A673 (cell line): ENCODE results near the gene ARHGEF39. TPM values are rescaled to one million over a fixed set of nuclear protein-coding genes. Genes with fewer than 3 reads are reported as not detected.

Source experiments
- BruUV-seq: library from RNA; stranded (reverse); fragments of 400-500 nt; replicated peaks from 2 replicates; lab custom pipeline; 2021; lab: Mats Ljungman, UMichigan
- CTCF ChIA-PET: fragments of 300-600 bp; sonication (Branson Sonifier 250); formaldehyde crosslinking; loops from one replicate; lab custom pipeline; 2022; ENCODE audit warnings: antibody characterized with exemption; lab: Charles Lee
- POLR2A ChIA-PET: fragments of 300-600 bp; sonication (Branson Sonifier 250); formaldehyde crosslinking; loops from one replicate; lab custom pipeline; 2022; ENCODE audit warnings: antibody characterized with exemption; ENCODE audit not compliant: low non-redundant PET; lab: Charles Lee
- DNase-seq: peaks from one replicate; pipeline ENCODE4 v3.0.0-alpha.2; 2015; ENCODE audit warnings: low spot score
- H3K27ac ChIP-seq: fragments of 200-600 bp; sonication (generic); 2 replicates; pipeline ENCODE4 v1.5.1; 2016; ENCODE audit warnings: mixed run types, low read depth, mild to moderate bottlenecking, mixed read lengths, antibody characterized with exemption, low read length; ENCODE audit not compliant: poor library complexity, severe bottlenecking
- H3K27me3 ChIP-seq: fragments of 200-600 bp; sonication (generic); replicated peaks from 2 replicates; pipeline ENCODE4 v1.6.1; 2017; ENCODE audit warnings: mixed run types, low read depth, mild to moderate bottlenecking, mixed read lengths, antibody characterized with exemption, low read length; ENCODE audit not compliant: insufficient read depth, poor library complexity
- H3K36me3 ChIP-seq: fragments of 200-600 bp; sonication (generic); 2 replicates; pipeline ENCODE4 v1.6.1; 2016; ENCODE audit warnings: mixed run types, mild to moderate bottlenecking, mixed read lengths, antibody characterized with exemption, low read length; ENCODE audit not compliant: insufficient read depth, poor library complexity, severe bottlenecking
- H3K4me1 ChIP-seq: fragments of 200-600 bp; sonication (generic); 2 replicates; pipeline ENCODE4 v1.6.1; 2017; ENCODE audit warnings: mixed run types, mild to moderate bottlenecking, mixed read lengths, antibody characterized with exemption, low read length; ENCODE audit not compliant: insufficient read depth, poor library complexity, severe bottlenecking
- H3K4me3 ChIP-seq: fragments of 200-600 bp; sonication (generic); 2 replicates; pipeline ENCODE4 v1.5.1; 2016; ENCODE audit warnings: low read depth, mixed run types, mild to moderate bottlenecking, mixed read lengths, low read length; ENCODE audit not compliant: poor library complexity, severe bottlenecking
- H3K9me3 ChIP-seq: fragments of 200-600 bp; sonication (generic); 2 replicates; pipeline ENCODE4 v1.6.1; 2016; ENCODE audit warnings: mixed run types, low read depth, mild to moderate bottlenecking, mixed read lengths, antibody characterized with exemption, low read length; ENCODE audit not compliant: poor library complexity, severe bottlenecking
- EZH2 ChIP-seq: fragments of 200-600 bp; sonication (generic); IDR thresholded peaks from 2 replicates; pipeline ENCODE4 v1.6.1; 2017; ENCODE audit warnings: borderline replicate concordance, low read depth, mild to moderate bottlenecking, mixed read lengths, antibody characterized with exemption, low read length; ENCODE audit not compliant: poor library complexity, severe bottlenecking
- intact Hi-C: fragments of 100-400 bp; cut with micrococcal nuclease; formaldehyde crosslinking; loops from one replicate; pipeline ENCODE4 v1.10.0; 2022; ENCODE audit not compliant: unreplicated experiment
- total RNA-seq: library from RNA; stranded (reverse); gene quantifications from 2 replicates; pipeline ENCODE4 v1.2.3, GENCODE V29; 2021
- TF ChIP-seq, protein P1 (sequence below): fragments of 300-800, 200-600 bp; sonication (generic); conservative IDR thresholded peaks from 2 replicates; pipeline ENCODE4 v1.5.1; 2017; ENCODE audit warnings: low read depth, mild to moderate bottlenecking, antibody characterized with exemption, low read length, moderate library complexity, mixed read lengths

ARHGEF39 gene
- total RNA-seq, 1 experiment from 2014 or later, result 25.0 TPM

DNA sequence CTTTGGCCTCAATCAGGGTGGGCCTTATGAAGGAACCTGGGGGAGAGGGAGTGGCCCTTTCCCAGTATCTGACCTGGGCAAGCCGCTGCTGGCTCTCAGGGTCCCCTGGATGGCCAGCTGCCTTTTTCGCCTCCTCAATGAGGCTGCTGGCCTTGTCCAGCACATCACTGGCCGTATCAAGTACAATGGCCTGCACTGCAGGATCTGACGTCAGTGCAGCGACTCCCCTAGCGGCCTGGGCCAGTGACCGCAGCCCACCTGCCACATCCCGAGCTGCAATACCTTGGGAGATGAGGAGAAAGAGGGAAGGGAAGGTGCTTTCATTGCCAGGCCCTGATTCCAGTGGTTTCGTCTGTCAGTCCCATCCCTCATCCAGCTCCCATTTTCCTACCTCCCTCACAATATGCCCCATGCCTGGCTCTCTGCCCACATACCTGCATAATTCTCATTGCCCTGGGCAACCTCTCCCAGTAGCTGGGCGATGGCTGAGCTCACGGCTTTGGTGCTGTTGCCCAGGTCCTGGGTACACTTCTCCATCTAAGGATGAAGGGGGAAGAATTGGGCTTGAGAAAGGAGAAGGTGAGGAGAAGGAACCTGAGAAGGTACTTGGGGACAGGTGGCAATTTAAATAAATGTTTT is 47.9 kb upstream of the ARHGEF39 start:
- Histone ChIP-seq H3K4me3 (no peak overlapping the region), H3K4me1 (no peaks in the 10 kb centered on the region), H3K9me3 (no peaks in the 10 kb centered on the region), H3K27ac (no peak overlapping the region), H3K27me3 (no peaks in the 10 kb centered on the region), H3K36me3 (peaks cover 89% of the 10 kb centered on the region)
- CTCF ChIA-PET, result no interaction called here
- intact Hi-C loops, result no loop called here
- no peak for TF ChIP-seq EZH2
- TF ChIP-seq, protein P1, sequence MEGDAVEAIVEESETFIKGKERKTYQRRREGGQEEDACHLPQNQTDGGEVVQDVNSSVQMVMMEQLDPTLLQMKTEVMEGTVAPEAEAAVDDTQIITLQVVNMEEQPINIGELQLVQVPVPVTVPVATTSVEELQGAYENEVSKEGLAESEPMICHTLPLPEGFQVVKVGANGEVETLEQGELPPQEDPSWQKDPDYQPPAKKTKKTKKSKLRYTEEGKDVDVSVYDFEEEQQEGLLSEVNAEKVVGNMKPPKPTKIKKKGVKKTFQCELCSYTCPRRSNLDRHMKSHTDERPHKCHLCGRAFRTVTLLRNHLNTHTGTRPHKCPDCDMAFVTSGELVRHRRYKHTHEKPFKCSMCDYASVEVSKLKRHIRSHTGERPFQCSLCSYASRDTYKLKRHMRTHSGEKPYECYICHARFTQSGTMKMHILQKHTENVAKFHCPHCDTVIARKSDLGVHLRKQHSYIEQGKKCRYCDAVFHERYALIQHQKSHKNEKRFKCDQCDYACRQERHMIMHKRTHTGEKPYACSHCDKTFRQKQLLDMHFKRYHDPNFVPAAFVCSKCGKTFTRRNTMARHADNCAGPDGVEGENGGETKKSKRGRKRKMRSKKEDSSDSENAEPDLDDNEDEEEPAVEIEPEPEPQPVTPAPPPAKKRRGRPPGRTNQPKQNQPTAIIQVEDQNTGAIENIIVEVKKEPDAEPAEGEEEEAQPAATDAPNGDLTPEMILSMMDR, result no peak
- no peak for DNase-seq
- POLR2A ChIA-PET, result no interaction called here
- BruUV-seq, result no TSS peak

DNA sequence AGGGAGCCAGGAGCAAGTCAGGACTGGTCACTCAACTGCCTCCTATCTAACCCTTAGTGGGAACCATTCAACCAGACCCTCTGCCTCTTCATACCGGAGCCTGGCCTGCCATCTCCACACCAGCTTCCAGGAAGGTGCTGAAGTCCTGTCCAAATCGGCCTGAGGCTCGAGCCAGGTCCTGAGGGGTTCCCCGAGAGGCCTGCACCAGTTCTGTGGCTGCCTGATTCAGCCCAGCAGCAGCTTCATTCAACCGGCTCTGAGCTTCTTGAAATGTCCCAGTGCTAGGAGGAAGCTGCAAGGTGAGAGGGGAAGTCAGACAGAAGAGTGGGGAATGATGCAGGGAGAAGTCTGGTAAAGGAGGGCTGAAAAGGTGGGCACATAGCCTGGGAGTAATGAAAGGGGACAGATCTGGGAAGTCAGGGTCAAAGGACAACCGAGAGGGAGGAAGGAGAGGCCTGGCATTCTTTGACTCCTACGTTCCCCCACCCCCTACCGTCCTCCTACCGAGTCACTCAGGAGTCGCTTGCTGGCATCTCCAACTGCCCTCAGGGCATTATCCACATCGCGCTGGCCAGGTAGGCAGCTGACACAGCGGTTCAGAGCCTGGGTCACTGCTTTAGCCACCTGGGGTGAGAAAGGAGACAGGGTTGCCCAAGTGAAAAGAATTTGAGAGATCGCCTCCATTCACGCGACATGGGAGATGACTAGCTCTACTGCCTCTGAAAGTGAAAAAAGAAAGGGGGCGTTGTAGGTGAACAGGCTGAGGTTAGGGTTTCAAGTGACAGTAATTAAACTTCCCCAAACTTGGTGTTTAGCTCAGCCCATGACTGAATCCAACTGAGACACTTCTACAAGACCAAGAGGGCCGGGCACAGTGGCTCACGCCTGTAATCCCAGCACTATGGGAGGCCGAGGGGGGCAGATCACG is 46.8 kb upstream of the ARHGEF39 start:
- DNase-seq, result no peak
- intact Hi-C loops, result no loop called here
- TF ChIP-seq EZH2, result no peak
- TF ChIP-seq, protein P1, result no peak
- POLR2A ChIA-PET, result interaction anchor here (0.5 kb wide), 1 partner anchor 14 kb away, joined by 3 read pairs; no protein-coding TSS in a partner anchor
- no peaks in the 10 kb centered on the region for H3K4me1 ChIP-seq
- H3K4me3 ChIP-seq, result no peak overlapping the region
- no peaks in the 10 kb centered on the region for H3K9me3 ChIP-seq
- CTCF ChIA-PET, result interaction anchor here (0.7 kb wide), 1 partner anchor 23 kb away, joined by 7 read pairs; no protein-coding TSS in a partner anchor
- no peaks in the 10 kb centered on the region for H3K27me3 ChIP-seq
- H3K27ac ChIP-seq, result no peak overlapping the region
- peaks cover 89% of the 10 kb centered on the region for H3K36me3 ChIP-seq
- BruUV-seq, result no TSS peak

DNA sequence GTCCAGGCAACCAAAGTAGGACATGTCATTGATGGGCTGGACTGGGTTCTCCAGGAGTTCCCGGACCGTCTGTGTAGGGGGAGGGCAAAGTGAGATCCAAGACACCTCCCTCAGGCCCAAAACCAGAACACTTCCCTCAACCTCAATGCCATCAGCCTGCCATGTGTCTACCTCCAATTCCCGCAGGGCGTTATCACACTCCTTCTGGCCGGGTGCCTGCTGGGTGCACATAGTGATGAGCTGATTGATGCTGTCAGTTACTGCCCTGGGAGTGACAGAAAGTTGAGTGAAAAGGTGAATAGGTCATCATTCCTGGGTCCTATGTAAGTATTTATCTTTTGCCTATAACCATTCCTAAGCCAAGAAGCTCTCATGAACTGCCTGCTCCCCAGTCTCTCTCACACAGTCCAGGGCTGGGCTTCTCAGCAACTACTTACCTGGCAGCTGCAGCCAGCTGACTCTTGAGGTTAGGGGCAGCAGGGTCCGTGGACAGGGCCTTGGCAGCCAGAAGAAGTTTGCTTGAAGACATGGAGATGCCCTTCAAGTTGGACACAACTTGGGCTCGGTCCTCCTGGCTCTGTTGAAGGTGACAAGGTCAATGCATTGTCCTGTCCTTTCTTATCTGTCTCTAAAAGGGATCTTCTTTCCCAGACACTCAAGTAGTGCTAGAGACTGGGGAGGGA is 46.0 kb upstream of the ARHGEF39 start:
- TF ChIP-seq, protein P1, result no peak
- no peak for TF ChIP-seq EZH2
- Histone ChIP-seq H3K27me3 (no peaks in the 10 kb centered on the region), H3K9me3 (no peaks in the 10 kb centered on the region), H3K4me1 (no peaks in the 10 kb centered on the region), H3K27ac (no peak overlapping the region), H3K36me3 (peaks cover 89% of the 10 kb centered on the region), H3K4me3 (no peak overlapping the region)
- TSS peak; percentile 33 for BruUV-seq
- intact Hi-C loops, result no loop called here
- ChIA-PET CTCF (interaction anchor here (1.0 kb wide), 1 partner anchor 17 kb away, joined by 3 read pairs; no protein-coding TSS in a partner anchor), POLR2A (no interaction called here)
- no peak for DNase-seq
